GM23248 (cell line): ENCODE measurements around the gene ZNF274. TPM values are rescaled to one million over a fixed set of nuclear protein-coding genes. Genes with fewer than 3 reads are reported as not detected.

Source experiments
- DNase-seq: peaks from one replicate; pipeline ENCODE4 v3.0.0-alpha.2; 2015
- H2AFZ ChIP-seq: fragments of 200-600 bp; sonication (generic); 2 replicates; pipeline ENCODE4 v1.6.1; 2016; ENCODE audit warnings: antibody characterized with exemption
- H3F3A ChIP-seq: fragments of 200-600 bp; sonication (generic); 2 replicates; pipeline ENCODE4 v1.6.1; 2016; ENCODE audit warnings: mild to moderate bottlenecking, antibody characterized with exemption, mixed run types; ENCODE audit not compliant: insufficient read depth
- H3K27ac ChIP-seq: fragments of 200-600 bp; sonication (generic); 2 replicates; pipeline ENCODE4 v1.5.1; 2016; ENCODE audit warnings: mild to moderate bottlenecking
- H3K27me3 ChIP-seq: fragments of 200-600 bp; sonication (generic); replicated peaks from 2 replicates; pipeline ENCODE4 v1.6.1; 2016; ENCODE audit warnings: mild to moderate bottlenecking; ENCODE audit not compliant: insufficient read depth
- H3K36me3 ChIP-seq: fragments of 200-600 bp; sonication (generic); 2 replicates; pipeline ENCODE4 v1.6.1; 2016; ENCODE audit warnings: low read depth, mild to moderate bottlenecking
- H3K4me1 ChIP-seq: fragments of 200-600 bp; sonication (generic); 2 replicates; pipeline ENCODE4 v1.6.1; 2016; ENCODE audit warnings: mild to moderate bottlenecking; ENCODE audit not compliant: insufficient read depth
- H3K4me2 ChIP-seq: fragments of 200-600 bp; sonication (generic); one replicate; pipeline ENCODE4 v1.6.1; 2016; ENCODE audit warnings: mild to moderate bottlenecking; ENCODE audit not compliant: unreplicated experiment
- H3K4me3 ChIP-seq: fragments of 200-600 bp; sonication (generic); 2 replicates; pipeline ENCODE4 v1.5.1; 2016; ENCODE audit warnings: mild to moderate bottlenecking
- H3K79me2 ChIP-seq: fragments of 200-600 bp; sonication (generic); 2 replicates; pipeline ENCODE4 v1.6.1; 2016; ENCODE audit warnings: mild to moderate bottlenecking; ENCODE audit not compliant: insufficient read depth
- H3K9ac ChIP-seq: fragments of 200-600 bp; sonication (generic); 2 replicates; pipeline ENCODE4 v1.6.1; 2016; ENCODE audit warnings: mild to moderate bottlenecking
- H3K9me2 ChIP-seq: fragments of 200-600 bp; sonication (generic); 2 replicates; pipeline ENCODE4 v1.6.1; 2016; ENCODE audit warnings: mixed run types, mild to moderate bottlenecking, moderate library complexity; ENCODE audit not compliant: insufficient read depth
- H3K9me3 ChIP-seq: fragments of 200-600 bp; sonication (generic); one replicate; pipeline ENCODE4 v1.6.1; 2017; ENCODE audit warnings: low read depth
- H4K20me1 ChIP-seq: fragments of 200-600 bp; sonication (generic); 2 replicates; pipeline ENCODE4 v1.6.0; 2016; ENCODE audit not compliant: insufficient read depth
- EZH2 ChIP-seq: fragments of 200-600 bp; sonication (generic); IDR thresholded peaks from 2 replicates; pipeline ENCODE4 v1.6.1; 2018; ENCODE audit warnings: antibody characterized with exemption, mild to moderate bottlenecking; ENCODE audit not compliant: insufficient read depth, poor library complexity, severe bottlenecking
- EZH2phosphoT487 ChIP-seq: fragments of 200-600 bp; sonication (generic); IDR thresholded peaks from 2 replicates; pipeline ENCODE4 v1.6.1; 2018; ENCODE audit warnings: antibody characterized with exemption, moderate library complexity, mild to moderate bottlenecking, low read depth; ENCODE audit not compliant: insufficient read depth
- WGBS, 2 experiments: methylation state at CpG; one replicate each; pipeline ENCODE4 v1.1.6; 2015 to 2017; ENCODE audit warnings: low lambda C conversion rate in 2 of 2, low coverage in 1 of 2; ENCODE audit errors: missing lambda C conversion rate in 2 of 2; 5-methylcytosine and 5-hydroxymethylcytosine counted together
- in situ Hi-C: fragments of 300-500 bp; cut with MboI; formaldehyde crosslinking; loops from 2 replicates; pipeline ENCODE4 v1.15.0; 2020
- polyA plus RNA-seq: library from polyadenylated mRNA; unstranded; fragments of >200 nt; fragmentation: Nextera tagmentation; extraction: Ambion mirVana; gene quantifications from 2 replicates; pipeline ENCODE4 v1.2.1, GENCODE V29; 2016
- total RNA-seq: library from RNA; depleted of rRNA; stranded (reverse); fragments of >200 nt; shearing (Covaris generic); gene quantifications from 2 replicates; pipeline ENCODE4 v1.2.3, GENCODE V29; 2014; rRNA removed

ZNF274 gene
- total and polyA plus RNA-seq, 2 experiments from 2014 or later = 18.0 to 20.8 TPM

DNA sequence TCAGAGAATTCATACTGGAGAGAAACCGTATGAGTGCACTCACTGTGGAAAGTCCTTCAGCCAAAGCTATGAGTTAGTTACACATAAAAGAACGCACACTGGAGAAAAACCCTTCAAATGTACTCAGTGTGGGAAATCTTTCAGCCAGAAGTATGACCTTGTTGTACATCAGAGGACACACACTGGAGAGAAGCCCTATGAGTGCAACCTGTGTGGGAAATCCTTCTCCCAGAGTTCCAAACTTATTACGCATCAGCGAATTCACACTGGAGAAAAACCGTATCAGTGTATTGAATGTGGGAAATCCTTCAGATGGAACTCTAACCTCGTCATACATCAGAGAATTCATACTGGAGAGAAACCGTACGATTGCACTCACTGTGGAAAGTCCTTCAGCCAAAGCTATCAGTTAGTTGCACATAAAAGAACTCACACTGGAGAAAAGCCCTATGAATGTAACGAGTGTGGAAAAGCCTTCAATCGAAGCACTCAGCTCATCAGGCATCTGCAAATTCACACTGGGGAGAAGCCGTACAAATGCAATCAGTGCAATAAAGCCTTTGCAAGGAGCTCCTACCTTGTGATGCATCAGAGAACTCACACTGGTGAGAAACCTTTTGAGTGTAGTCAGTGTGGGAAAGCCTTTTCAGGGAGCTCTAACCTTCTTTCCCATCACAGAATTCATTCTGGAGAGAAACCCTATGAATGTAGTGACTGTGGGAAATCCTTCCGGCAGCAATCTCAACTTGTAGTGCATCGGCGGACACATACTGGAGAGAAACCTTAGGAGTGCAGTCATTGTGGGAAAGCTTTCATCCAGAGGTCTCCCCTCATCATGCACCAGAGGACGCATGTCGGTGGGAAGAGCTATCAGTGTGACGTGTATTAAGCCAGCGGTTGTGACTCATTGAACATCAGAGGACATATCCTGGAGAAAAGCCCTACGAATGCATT is 79.4 kb downstream of the ZNF274 start:
- H3K27ac ChIP-seq = no peak overlapping the region
- DNase-seq = peak; percentile 23
- no peaks in the 10 kb centered on the region for H3K79me2 ChIP-seq
- H3F3A ChIP-seq = peaks cover 35% of the 10 kb centered on the region
- H3K4me3 ChIP-seq = no peak overlapping the region
- no peaks in the 10 kb centered on the region for H3K27me3 ChIP-seq
- no peak overlapping the region for H2AFZ ChIP-seq
- H4K20me1 ChIP-seq = no peaks in the 10 kb centered on the region
- no peak overlapping the region for H3K4me2 ChIP-seq
- in situ Hi-C loops = no loop called here
- WGBS, 2 experiments = 96% methylated on average over 19 of the region's 19 CpGs
- no peaks in the 10 kb centered on the region for H3K4me1 ChIP-seq
- H3K36me3 ChIP-seq = peaks cover 90% of the 10 kb centered on the region
- peaks cover 39% of the 10 kb centered on the region for H3K9me3 ChIP-seq
- no peak overlapping the region for H3K9ac ChIP-seq
- H3K9me2 ChIP-seq = no peaks in the 10 kb centered on the region
- no peak for TF ChIP-seq EZH2phosphoT487
- TF ChIP-seq EZH2 = no peak

DNA sequence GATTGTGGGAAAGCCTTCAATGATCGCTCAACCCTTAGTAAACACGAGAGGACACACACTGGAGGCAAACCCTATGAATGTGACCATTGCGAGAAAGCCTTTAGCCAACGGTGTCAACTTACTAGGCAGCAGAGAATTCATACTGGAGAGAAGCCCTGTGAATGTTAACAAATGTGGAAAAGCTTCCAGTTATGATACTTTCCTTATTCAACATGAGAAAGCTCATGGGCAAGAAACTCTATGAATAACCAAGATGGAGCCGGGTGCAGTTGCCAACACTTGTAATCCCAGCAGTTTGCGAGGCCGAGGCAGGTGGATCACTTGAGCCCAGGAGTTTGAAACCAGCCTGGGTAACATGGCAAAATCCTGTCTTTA is 80.0 kb downstream of the ZNF274 start:
- no peak overlapping the region for H3K4me2 ChIP-seq
- H3F3A ChIP-seq = peaks cover 35% of the 10 kb centered on the region
- H4K20me1 ChIP-seq = no peaks in the 10 kb centered on the region
- 98 to 99% methylated on average over 7 of the region's 7 CpGs for WGBS, 2 experiments
- H3K9ac ChIP-seq = no peak overlapping the region
- H3K36me3 ChIP-seq = peaks cover 84% of the 10 kb centered on the region
- peaks cover 36% of the 10 kb centered on the region for H3K9me3 ChIP-seq
- no peak overlapping the region for H2AFZ ChIP-seq
- H3K27ac ChIP-seq = no peak overlapping the region
- no peaks in the 10 kb centered on the region for H3K9me2 ChIP-seq
- no peak for DNase-seq
- no peak overlapping the region; the same call in 1 of the 2 replicates for H3K4me3 ChIP-seq
- H3K27me3 ChIP-seq = no peaks in the 10 kb centered on the region
- no peaks in the 10 kb centered on the region for H3K79me2 ChIP-seq
- in situ Hi-C loops = no loop called here
- TF ChIP-seq EZH2 (no peak), EZH2phosphoT487 (no peak)
- H3K4me1 ChIP-seq = no peaks in the 10 kb centered on the region

Other genes starting within 250 kb of the ZNF274 start
- 2.6 and 2.8 TPM in 2 replicates for gene ZNF418, start 247.7 kb upstream of the ZNF274 start, total RNA-seq
- 1.0 and 2.2 TPM in 2 replicates for gene ZNF418, start 247.7 kb upstream of the ZNF274 start, polyA plus RNA-seq
- 1.5 and 5.2 TPM in 2 replicates for gene ZNF256, start 235.4 kb upstream of the ZNF274 start, total RNA-seq
- 3.1 and 3.3 TPM in 2 replicates for gene ZNF256, start 235.4 kb upstream of the ZNF274 start, polyA plus RNA-seq
- gene C19orf18, start 208.5 kb upstream of the ZNF274 start, total RNA-seq = 0.25 TPM in 1 of 2 replicates, not detected in the other
- gene C19orf18, start 208.5 kb upstream of the ZNF274 start, polyA plus RNA-seq = 0.79 and 1.0 TPM in 2 replicates
- 15.0 and 17.2 TPM in 2 replicates for gene ZNF606, start 180.2 kb upstream of the ZNF274 start, total RNA-seq
- 8.0 and 8.1 TPM in 2 replicates for gene ZNF606, start 180.2 kb upstream of the ZNF274 start, polyA plus RNA-seq
- not detected in 2 replicates for gene ZSCAN1, start 149.0 kb upstream of the ZNF274 start, total RNA-seq
- gene ZSCAN1, start 149.0 kb upstream of the ZNF274 start, polyA plus RNA-seq = 0.27 and 0.39 TPM in 2 replicates
- 5.1 and 6.4 TPM in 2 replicates for gene ZNF135, start 123.8 kb upstream of the ZNF274 start, total RNA-seq
- gene ZNF135, start 123.8 kb upstream of the ZNF274 start, polyA plus RNA-seq = 4.6 and 4.9 TPM in 2 replicates
- 47.8 and 52.6 TPM in 2 replicates for gene ZSCAN18, start 84.8 kb upstream of the ZNF274 start, total RNA-seq
- 19.0 and 21.8 TPM in 2 replicates for gene ZSCAN18, start 84.8 kb upstream of the ZNF274 start, polyA plus RNA-seq
- gene ZNF329, start 32.3 kb upstream of the ZNF274 start, total RNA-seq = 10.7 and 15.1 TPM in 2 replicates
- 1.7 and 2.6 TPM in 2 replicates for gene ZNF329, start 32.3 kb upstream of the ZNF274 start, polyA plus RNA-seq
- gene ZNF544, start 45.9 kb downstream of the ZNF274 start, total RNA-seq = 32.0 and 37.8 TPM in 2 replicates
- 10.9 and 15.9 TPM in 2 replicates for gene ZNF544, start 45.9 kb downstream of the ZNF274 start, polyA plus RNA-seq
- gene ZNF8, start 95.9 kb downstream of the ZNF274 start, total RNA-seq = 4.0 and 5.7 TPM in 2 replicates
- gene ZNF8, start 95.9 kb downstream of the ZNF274 start, polyA plus RNA-seq = 1.1 and 1.2 TPM in 2 replicates
- gene ERVK3-1, start 122.3 kb downstream of the ZNF274 start, total RNA-seq = 33.7 and 35.0 TPM in 2 replicates
- 40.2 and 41.3 TPM in 2 replicates for gene ERVK3-1, start 122.3 kb downstream of the ZNF274 start, polyA plus RNA-seq
- gene ZSCAN22, start 143.9 kb downstream of the ZNF274 start, total RNA-seq = 1.8 and 3.4 TPM in 2 replicates
- 1.5 and 2.1 TPM in 2 replicates for gene ZSCAN22, start 143.9 kb downstream of the ZNF274 start, polyA plus RNA-seq
- 22.0 and 63.7 TPM in 2 replicates for gene A1BG, start 170.4 kb downstream of the ZNF274 start, total RNA-seq
- gene A1BG, start 170.4 kb downstream of the ZNF274 start, polyA plus RNA-seq = 31.3 and 34.3 TPM in 2 replicates
- gene ZNF497, start 179.7 kb downstream of the ZNF274 start, total RNA-seq = 0.38 and 0.97 TPM in 2 replicates
- 0.65 and 0.72 TPM in 2 replicates for gene ZNF497, start 179.7 kb downstream of the ZNF274 start, polyA plus RNA-seq
- 2.5 and 5.3 TPM in 2 replicates for gene ZNF837, start 198.0 kb downstream of the ZNF274 start, total RNA-seq
- gene ZNF837, start 198.0 kb downstream of the ZNF274 start, polyA plus RNA-seq = 1.4 and 2.2 TPM in 2 replicates
- 1,366 and 1,425 TPM in 2 replicates for gene RPS5, start 204.2 kb downstream of the ZNF274 start, total RNA-seq
- 561 and 565 TPM in 2 replicates for gene RPS5, start 204.2 kb downstream of the ZNF274 start, polyA plus RNA-seq
- gene RNF225, start 212.6 kb downstream of the ZNF274 start, total RNA-seq = not detected in 2 replicates
- gene RNF225, start 212.6 kb downstream of the ZNF274 start, polyA plus RNA-seq = not detected in 2 replicates
- 8.5 and 14.6 TPM in 2 replicates for gene ZNF584, start 225.6 kb downstream of the ZNF274 start, total RNA-seq
- gene ZNF584, start 225.6 kb downstream of the ZNF274 start, polyA plus RNA-seq = 12.7 and 14.0 TPM in 2 replicates